Measurements from ENCODE around the gene SCRT2. TPM values are rescaled to one million over a fixed set of nuclear protein-coding genes. Genes with fewer than 3 reads are reported as not detected.

The SCRT2 gene
- total RNA-seq, 4 donors from 2014 or later, result not detected

- no peaks in the 10 kb centered on the region for H3K4me1 ChIP-seq
- no peak overlapping the region for H3K4me3 ChIP-seq (replicated peaks in 1 of 3)
- intact Hi-C loops (cut with DNase I), result no loop called here
- TF ChIP-seq CTCF (IDR thresholded peaks at IDR 0.05), result no peak
- TF ChIP-seq POLR2A (IDR thresholded peaks at IDR 0.05), result no peak
- H3K27me3 ChIP-seq, result no peaks in the 10 kb centered on the region
- no peak for DNase-seq
- no peaks in the 10 kb centered on the region for H3K9me3 ChIP-seq
- no peak overlapping the region for H3K27ac ChIP-seq
- WGBS, 2 donors, result 50 to 61% methylated on average over 6 of the region's 6 CpGs
- H3K36me3 ChIP-seq, result no peaks in the 10 kb centered on the region
Observed at GRCh38 chr20:701401-702129, 26.0 kb upstream of the SCRT2 start.

- TF ChIP-seq POLR2A (IDR thresholded peaks at IDR 0.05), result no peak
- no peak for TF ChIP-seq CTCF (IDR thresholded peaks at IDR 0.05)
- intact Hi-C loops (cut with DNase I), result no loop called here
- WGBS, 2 donors, result 50 to 62% methylated on average over 5 to 9 of the region's 10 CpGs
Observed at GRCh38 chr20:699811-700338, 24.3 kb upstream of the SCRT2 start.

GRCh38 chr20:699342-699741, 23.7 kb upstream of the SCRT2 start:
- WGBS, 2 donors, result 58 to 62% methylated on average over 6 of the region's 6 CpGs
- no peak for DNase-seq
- no peaks in the 10 kb centered on the region for H3K9me3 ChIP-seq
- H3K4me1 ChIP-seq, result no peaks in the 10 kb centered on the region
- no peak overlapping the region for H3K27ac ChIP-seq
- H3K27me3 ChIP-seq, result no peaks in the 10 kb centered on the region
- TF ChIP-seq CTCF (IDR thresholded peaks at IDR 0.05), result no peak
- H3K36me3 ChIP-seq, result no peaks in the 10 kb centered on the region
- H3K4me3 ChIP-seq (replicated peaks in 1 of 3), result no peak overlapping the region
- intact Hi-C loops (cut with DNase I), result no loop called here

More at GRCh38 chr20:699811-700338, 24.3 kb upstream of the SCRT2 start:
- Histone ChIP-seq H3K36me3 (no peaks in the 10 kb centered on the region), H3K27me3 (no peaks in the 10 kb centered on the region), H3K27ac (no peak overlapping the region), H3K4me3 (replicated peaks in 1 of 3) (no peak overlapping the region), H3K4me1 (no peaks in the 10 kb centered on the region), H3K9me3 (no peaks in the 10 kb centered on the region)
- DNase-seq, result no peak

- TF ChIP-seq POLR2A (IDR thresholded peaks at IDR 0.05), result no peak
- TF ChIP-seq CTCF (IDR thresholded peaks at IDR 0.05), result no peak
- 66 to 69% methylated on average over 6 of the region's 6 CpGs for WGBS, 2 donors
- DNase-seq, result no peak
- H3K4me3 ChIP-seq (replicated peaks in 1 of 3), result no peak overlapping the region
- no peaks in the 10 kb centered on the region for H3K4me1 ChIP-seq
- intact Hi-C loops (cut with DNase I), result no loop called here
- H3K27ac ChIP-seq, result no peak overlapping the region
- no peaks in the 10 kb centered on the region for H3K9me3 ChIP-seq
- no peaks in the 10 kb centered on the region for H3K27me3 ChIP-seq
- H3K36me3 ChIP-seq, result no peaks in the 10 kb centered on the region
Observed at GRCh38 chr20:698276-698675, 22.7 kb upstream of the SCRT2 start.

- H3K27me3 ChIP-seq, result no peaks in the 10 kb centered on the region
- no peaks in the 10 kb centered on the region for H3K9me3 ChIP-seq
- DNase-seq, result no peak
- TF ChIP-seq POLR2A (IDR thresholded peaks at IDR 0.05), result no peak
- no peak for TF ChIP-seq CTCF (IDR thresholded peaks at IDR 0.05)
- intact Hi-C loops (cut with DNase I), result no loop called here
- no peaks in the 10 kb centered on the region for H3K36me3 ChIP-seq
- H3K4me3 ChIP-seq (replicated peaks in 1 of 3), result no peak overlapping the region
- WGBS, 2 donors, result 62 to 79% methylated on average over 9 of the region's 9 CpGs
- H3K4me1 ChIP-seq, result no peaks in the 10 kb centered on the region
- H3K27ac ChIP-seq, result no peak overlapping the region
Observed at GRCh38 chr20:697826-698225, 22.2 kb upstream of the SCRT2 start.

Data from thyroid gland (tissue), 4 donors.